IMR-90 (cell line): ENCODE data around the gene PTGES2. TPM values are rescaled to one million over a fixed set of nuclear protein-coding genes. Genes with fewer than 3 reads are reported as not detected.

Experiments used
- ATAC-seq: fragments of 200-7000 bp; cut with Tn5 transposase; 2 replicates; pipeline ENCODE4 v1.9.1; 2020; ENCODE audit warnings: low read depth, mild to moderate bottlenecking, moderate library complexity
- BruUV-seq: library from RNA; stranded (reverse); fragments of 400-500 nt; replicated peaks from 2 replicates; lab custom pipeline; 2021; lab: Mats Ljungman, UMichigan
- CTCF ChIA-PET: fragments of 300-600 bp; formaldehyde crosslinking; extraction: SDS; loops from one replicate; lab custom pipeline; 2021; ENCODE audit warnings: antibody characterized with exemption; lab: Yijun Ruan, JAX
- POLR2A ChIA-PET: fragments of 300-600 bp; sonication (Branson Sonifier 250); formaldehyde crosslinking; loops from one replicate; lab custom pipeline; 2022; ENCODE audit warnings: antibody characterized with exemption; ENCODE audit not compliant: unreplicated experiment; lab: Charles Lee
- DNase-seq: peaks from one replicate; pipeline ENCODE4 v3.0.0; 2013
- H2AFZ ChIP-seq: replicated peaks from 2 replicates; pipeline ENCODE3; 2013; ENCODE audit warnings: low read length, mild to moderate bottlenecking; ENCODE audit not compliant: poor library complexity
- H2AK5ac ChIP-seq: 2 replicates; pipeline ENCODE4 v1.6.1; 2013; ENCODE audit warnings: low read depth, low read length, inconsistent platforms
- H2AK9ac ChIP-seq: replicated peaks from 2 replicates; pipeline ENCODE3; 2013; ENCODE audit warnings: mild to moderate bottlenecking, low read depth, low read length, moderate library complexity; ENCODE audit not compliant: poor library complexity
- H2BK120ac ChIP-seq: 2 replicates; pipeline ENCODE4 v1.6.1; 2013; ENCODE audit warnings: low read depth, low read length, inconsistent platforms
- H2BK15ac ChIP-seq: 3 replicates; pipeline ENCODE4 v1.6.1; 2013; ENCODE audit warnings: low read depth, low read length, inconsistent platforms
- H2BK20ac ChIP-seq: 2 replicates; pipeline ENCODE4 v1.6.1; 2013; ENCODE audit warnings: low read depth, mild to moderate bottlenecking, inconsistent platforms, low read length, moderate library complexity
- H2BK5ac ChIP-seq: 2 replicates; pipeline ENCODE4 v1.6.1; 2013; ENCODE audit warnings: mild to moderate bottlenecking, low read depth, low read length, inconsistent platforms; ENCODE audit not compliant: poor library complexity, severe bottlenecking
- H3K14ac ChIP-seq: replicated peaks from 2 replicates; pipeline ENCODE4 v1.6.1; 2013; ENCODE audit warnings: low read depth, low read length, inconsistent platforms
- H3K18ac ChIP-seq: 2 replicates; pipeline ENCODE4 v1.6.1; 2013; ENCODE audit warnings: low read depth, low read length, control low read depth
- H3K23ac ChIP-seq: 2 replicates; pipeline ENCODE4 v1.6.1; 2013; ENCODE audit warnings: low read depth, low read length, inconsistent platforms
- H3K27ac ChIP-seq: 2 replicates; pipeline ENCODE4 v1.5.1; 2013; ENCODE audit warnings: mild to moderate bottlenecking, control low read depth, low read length; ENCODE audit not compliant: insufficient read depth
- H3K27me3 ChIP-seq: 2 replicates; pipeline ENCODE4 v1.6.1; 2013; ENCODE audit warnings: low read length; ENCODE audit not compliant: control insufficient read depth, insufficient read depth
- H3K36me3 ChIP-seq: 2 replicates; pipeline ENCODE4 v1.6.1; 2013; ENCODE audit warnings: low read length, mixed read lengths; ENCODE audit not compliant: control insufficient read depth, insufficient read depth
- H3K4ac ChIP-seq: 2 replicates; pipeline ENCODE4 v1.6.1; 2013; ENCODE audit warnings: low read depth, low read length, inconsistent platforms
- H3K4me1 ChIP-seq: 2 replicates; pipeline ENCODE4 v1.6.1; 2013; ENCODE audit warnings: low read length, mixed read lengths; ENCODE audit not compliant: control insufficient read depth, insufficient read depth
- H3K4me2 ChIP-seq: 2 replicates; pipeline ENCODE4 v1.6.1; 2013; ENCODE audit warnings: low read depth, mild to moderate bottlenecking, control low read depth, low read length, moderate library complexity
- H3K4me3 ChIP-seq: 2 replicates; pipeline ENCODE4 v1.5.1; 2013; ENCODE audit warnings: low read depth, mild to moderate bottlenecking, control low read depth, low read length, moderate library complexity; ENCODE audit not compliant: insufficient read depth
- H3K56ac ChIP-seq: 2 replicates; pipeline ENCODE4 v1.6.1; 2013; ENCODE audit warnings: low read length, inconsistent platforms; ENCODE audit not compliant: insufficient read depth; ENCODE audit errors: extremely low read depth
- H3K79me1 ChIP-seq, 2 experiments: 2 replicates each; pipeline ENCODE4 v1.6.1; 2013; ENCODE audit warnings: low read length in 2 of 2, inconsistent platforms in 1 of 2, low read depth in 1 of 2
- H3K9ac ChIP-seq: 2 replicates; pipeline ENCODE4 v1.6.1; 2013; ENCODE audit warnings: low read depth, low read length, control low read depth
- H3K9me1 ChIP-seq: 2 replicates; pipeline ENCODE4 v1.6.1; 2013; ENCODE audit warnings: low read length, inconsistent platforms; ENCODE audit not compliant: insufficient read depth
- H3K9me3 ChIP-seq: 2 replicates; pipeline ENCODE4 v1.6.1; 2013; ENCODE audit warnings: low read length; ENCODE audit not compliant: control insufficient read depth, insufficient read depth
- H4K20me1 ChIP-seq: 2 replicates; pipeline ENCODE4 v1.6.1; 2013; ENCODE audit warnings: low read length, inconsistent platforms; ENCODE audit not compliant: insufficient read depth
- H4K5ac ChIP-seq: 2 replicates; pipeline ENCODE4 v1.6.1; 2013; ENCODE audit warnings: mild to moderate bottlenecking, low read depth, low read length, control low read depth
- H4K8ac ChIP-seq, 2 experiments: 2 replicates each; pipeline ENCODE4 v1.6.1; 2013; ENCODE audit warnings: low read depth in 2 of 2, low read length in 2 of 2, control low read depth in 1 of 2, inconsistent platforms in 1 of 2
- H4K91ac ChIP-seq: 2 replicates; pipeline ENCODE4 v1.6.1; 2013; ENCODE audit warnings: low read depth, low read length, inconsistent platforms; ENCODE audit not compliant: insufficient read depth
- CHD1 ChIP-seq: IDR thresholded peaks from 2 replicates; pipeline ENCODE4 v1.6.1; 2012; ENCODE audit warnings: low read depth, low read length, improper control_type of control experiment
- MAZ ChIP-seq: IDR thresholded peaks from 2 replicates; pipeline ENCODE4 v1.6.1; 2012; ENCODE audit warnings: low read depth, mild to moderate bottlenecking, low read length, improper control_type of control experiment, moderate library complexity, borderline replicate concordance
- NFE2L2 ChIP-seq: fragments of 150-350 bp; IDR thresholded peaks from 2 replicates; pipeline ENCODE4 v1.6.1; 2016; ENCODE audit warnings: low read depth, mild to moderate bottlenecking, low read length
- WGBS, 2 experiments: methylation state at CpG; one replicate each; pipeline versions ENCODE4 v1.1.5 to v1.1.7; 2013; ENCODE audit warnings: missing lambda C conversion rate in 2 of 2; ENCODE audit not compliant: insufficient read length in 1 of 2; ENCODE audit errors: extremely low coverage in 2 of 2; 5-methylcytosine and 5-hydroxymethylcytosine counted together
- dilution Hi-C: fragments of 300-500 bp; cut with HindIII; formaldehyde crosslinking; loops from one replicate; pipeline ENCODE4 v1.14.3; 2018; ENCODE audit warnings: low sequenced_read_pairs; ENCODE audit not compliant: unreplicated experiment
- in situ Hi-C: fragments of 300-500 bp; cut with MboI; formaldehyde crosslinking; loops from 3 replicates; pipeline ENCODE4 v1.14.3; 2019; ENCODE audit warnings: low sequenced_read_pairs, inconsistent platforms, mixed read lengths
- intact Hi-C: fragments of 100-400 bp; cut with micrococcal nuclease; formaldehyde crosslinking; loops from 2 replicates; pipeline ENCODE4 v1.10.0; 2022
- polyA plus RNA-seq, 3 experiments: library from polyadenylated mRNA; depleted of rRNA; stranded (reverse); fragments of >200 nt; gene quantifications; 2 replicates each; pipeline ENCODE4 v1.2.3, GENCODE V29; 2012; ENCODE audit warnings: low replicate concordance in 1 of 3
- total RNA-seq: library from RNA; depleted of rRNA; stranded (reverse); fragments of >200 nt; gene quantifications from 2 replicates; pipeline ENCODE4 v1.2.3, GENCODE V29; 2012
- TF ChIP-seq, protein P1 (sequence below): fragments of 150-350 bp; IDR thresholded peaks from 2 replicates; pipeline ENCODE4 v1.6.1; 2017; ENCODE audit warnings: mild to moderate bottlenecking, antibody characterized with exemption, low read length, low read depth
- TF ChIP-seq, protein P2 (sequence below): conservative IDR thresholded peaks from 2 replicates; pipeline ENCODE4 v1.5.1; 2012; ENCODE audit warnings: mild to moderate bottlenecking, low read depth, low read length, improper control_type of control experiment

The PTGES2 gene
- total and polyA plus RNA-seq, 2 of the 4 experiments (the other 2 are of a cell fraction), result 100 to 107 TPM

DNA sequence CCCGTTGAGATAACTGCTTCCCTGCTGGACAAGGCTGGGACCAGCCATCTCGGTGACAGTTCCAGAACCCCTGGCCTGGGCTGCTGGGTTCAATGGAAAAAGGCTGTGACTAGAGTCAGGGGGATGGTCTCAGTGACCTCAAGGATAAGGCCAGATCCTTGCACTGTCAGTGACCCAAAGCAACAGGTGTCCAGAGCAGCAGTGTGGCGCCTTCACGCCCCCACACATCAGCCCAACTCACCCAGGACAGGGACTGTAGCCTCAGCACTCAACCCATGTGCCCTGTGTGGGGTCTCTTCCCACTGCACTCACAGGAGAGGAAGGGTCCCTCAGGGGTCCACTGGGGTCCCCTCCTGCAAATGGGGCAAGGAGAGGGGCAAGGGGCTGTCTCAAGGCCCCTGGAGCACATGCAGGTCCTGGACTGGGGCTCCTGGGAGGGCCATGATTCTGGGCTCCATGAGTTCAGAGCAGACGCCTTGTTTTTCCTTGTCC is 21.0 kb upstream of the PTGES2 start:
- no peak overlapping the region for H3K9ac ChIP-seq
- H2BK15ac ChIP-seq, result no peak overlapping the region
- no peak for TF ChIP-seq CHD1
- TF ChIP-seq NFE2L2, result no peak
- TF ChIP-seq, protein P1, sequence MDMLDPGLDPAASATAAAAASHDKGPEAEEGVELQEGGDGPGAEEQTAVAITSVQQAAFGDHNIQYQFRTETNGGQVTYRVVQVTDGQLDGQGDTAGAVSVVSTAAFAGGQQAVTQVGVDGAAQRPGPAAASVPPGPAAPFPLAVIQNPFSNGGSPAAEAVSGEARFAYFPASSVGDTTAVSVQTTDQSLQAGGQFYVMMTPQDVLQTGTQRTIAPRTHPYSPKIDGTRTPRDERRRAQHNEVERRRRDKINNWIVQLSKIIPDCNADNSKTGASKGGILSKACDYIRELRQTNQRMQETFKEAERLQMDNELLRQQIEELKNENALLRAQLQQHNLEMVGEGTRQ, result no peak
- TF ChIP-seq, protein P2, sequence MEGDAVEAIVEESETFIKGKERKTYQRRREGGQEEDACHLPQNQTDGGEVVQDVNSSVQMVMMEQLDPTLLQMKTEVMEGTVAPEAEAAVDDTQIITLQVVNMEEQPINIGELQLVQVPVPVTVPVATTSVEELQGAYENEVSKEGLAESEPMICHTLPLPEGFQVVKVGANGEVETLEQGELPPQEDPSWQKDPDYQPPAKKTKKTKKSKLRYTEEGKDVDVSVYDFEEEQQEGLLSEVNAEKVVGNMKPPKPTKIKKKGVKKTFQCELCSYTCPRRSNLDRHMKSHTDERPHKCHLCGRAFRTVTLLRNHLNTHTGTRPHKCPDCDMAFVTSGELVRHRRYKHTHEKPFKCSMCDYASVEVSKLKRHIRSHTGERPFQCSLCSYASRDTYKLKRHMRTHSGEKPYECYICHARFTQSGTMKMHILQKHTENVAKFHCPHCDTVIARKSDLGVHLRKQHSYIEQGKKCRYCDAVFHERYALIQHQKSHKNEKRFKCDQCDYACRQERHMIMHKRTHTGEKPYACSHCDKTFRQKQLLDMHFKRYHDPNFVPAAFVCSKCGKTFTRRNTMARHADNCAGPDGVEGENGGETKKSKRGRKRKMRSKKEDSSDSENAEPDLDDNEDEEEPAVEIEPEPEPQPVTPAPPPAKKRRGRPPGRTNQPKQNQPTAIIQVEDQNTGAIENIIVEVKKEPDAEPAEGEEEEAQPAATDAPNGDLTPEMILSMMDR, result no peak
- TF ChIP-seq MAZ, result no peak
- DNase-seq, result no peak
- H4K20me1 ChIP-seq, result no peaks in the 10 kb centered on the region; the same call in 1 of the 2 replicates
- H4K91ac ChIP-seq, result no peak overlapping the region
- in situ Hi-C loops, result no loop called here
- intact Hi-C loops, result no loop called here
- no TSS peak for BruUV-seq
- no peak overlapping the region for H3K14ac ChIP-seq
- H3K4me2 ChIP-seq, result no peak overlapping the region
- H3K9me1 ChIP-seq, result 0 out of 2 replicates have a peak, but pooled peaks cover 2% of the 10 kb centered on the region
- dilution Hi-C loops, result no loop called here
- H3K56ac ChIP-seq, result no peak overlapping the region
- no peaks in the 10 kb centered on the region for H3K36me3 ChIP-seq
- H3K27ac ChIP-seq, result no peak overlapping the region
- H3K4me3 ChIP-seq, result no peak overlapping the region
- no peak overlapping the region for H2BK20ac ChIP-seq
- WGBS, 2 experiments, result no CpG with 5 or more reads among the region's 5 CpGs
- ATAC-seq, result no peak
- no peak overlapping the region for H2BK120ac ChIP-seq
- no peaks in the 10 kb centered on the region for H3K79me1 ChIP-seq
- peak overlapping the region; percentile 28 for H2AK9ac ChIP-seq
- H2BK5ac ChIP-seq, result no peak overlapping the region
- H3K27me3 ChIP-seq, result peaks cover 10% of the 10 kb centered on the region; the same call in 1 of the 2 replicates
- CTCF ChIA-PET, result no interaction called here
- POLR2A ChIA-PET, result no interaction called here
- no peak overlapping the region for H4K5ac ChIP-seq
- no peak overlapping the region for H2AK5ac ChIP-seq
- no peak overlapping the region for H4K8ac ChIP-seq
- no peak overlapping the region for H2AFZ ChIP-seq
- no peaks in the 10 kb centered on the region for H3K4me1 ChIP-seq
- no peak overlapping the region for H3K23ac ChIP-seq
- H3K9me3 ChIP-seq, result no peaks in the 10 kb centered on the region
- no peak overlapping the region for H3K18ac ChIP-seq
- no peak overlapping the region for H3K4ac ChIP-seq
